Measurements from ENCODE around the gene UBE2C. TPM values are rescaled to one million over a fixed set of nuclear protein-coding genes. Genes with fewer than 3 reads are reported as not detected.

UBE2C gene
- total RNA-seq, 6 experiments from 2014 or later = 42.6 to 101 (median 91.3) TPM

- Mint-ChIP-seq H3K4me3 (no peak overlapping the region), H3K9me3 (no peaks in the 10 kb centered on the region), H3K36me3 (ENCODE audit: low read depth) (peaks cover 19% of the 10 kb centered on the region), H3K27me3 (ENCODE audit: insufficient read depth) (no peaks in the 10 kb centered on the region; the same call in 1 of the 2 replicates), H3K4me1 (ENCODE audit: low read depth) (no peaks in the 10 kb centered on the region; the same call in 1 of the 2 replicates), H3K27ac (no peak overlapping the region)
- TF ChIP-seq, protein P1, sequence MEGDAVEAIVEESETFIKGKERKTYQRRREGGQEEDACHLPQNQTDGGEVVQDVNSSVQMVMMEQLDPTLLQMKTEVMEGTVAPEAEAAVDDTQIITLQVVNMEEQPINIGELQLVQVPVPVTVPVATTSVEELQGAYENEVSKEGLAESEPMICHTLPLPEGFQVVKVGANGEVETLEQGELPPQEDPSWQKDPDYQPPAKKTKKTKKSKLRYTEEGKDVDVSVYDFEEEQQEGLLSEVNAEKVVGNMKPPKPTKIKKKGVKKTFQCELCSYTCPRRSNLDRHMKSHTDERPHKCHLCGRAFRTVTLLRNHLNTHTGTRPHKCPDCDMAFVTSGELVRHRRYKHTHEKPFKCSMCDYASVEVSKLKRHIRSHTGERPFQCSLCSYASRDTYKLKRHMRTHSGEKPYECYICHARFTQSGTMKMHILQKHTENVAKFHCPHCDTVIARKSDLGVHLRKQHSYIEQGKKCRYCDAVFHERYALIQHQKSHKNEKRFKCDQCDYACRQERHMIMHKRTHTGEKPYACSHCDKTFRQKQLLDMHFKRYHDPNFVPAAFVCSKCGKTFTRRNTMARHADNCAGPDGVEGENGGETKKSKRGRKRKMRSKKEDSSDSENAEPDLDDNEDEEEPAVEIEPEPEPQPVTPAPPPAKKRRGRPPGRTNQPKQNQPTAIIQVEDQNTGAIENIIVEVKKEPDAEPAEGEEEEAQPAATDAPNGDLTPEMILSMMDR (IDR thresholded peaks at IDR 0.05) = no peak
- DNase-seq = no peak
Observed at GRCh38 chr20:45801851-45802250, 10.6 kb upstream of the UBE2C start.

- H3K4me3 Mint-ChIP-seq = no peak overlapping the region
- H3K27me3 Mint-ChIP-seq (ENCODE audit: insufficient read depth) = no peaks in the 10 kb centered on the region; the same call in 1 of the 2 replicates
- H3K27ac Mint-ChIP-seq = no peak overlapping the region; the same call in 1 of the 2 replicates
- H3K36me3 Mint-ChIP-seq (ENCODE audit: low read depth) = peaks cover 47% of the 10 kb centered on the region
- no peaks in the 10 kb centered on the region for H3K9me3 Mint-ChIP-seq
- no peak for DNase-seq
- H3K4me1 Mint-ChIP-seq (ENCODE audit: low read depth) = peaks cover 30% of the 10 kb centered on the region
- TF ChIP-seq, protein P1 (IDR thresholded peaks at IDR 0.05) = no peak
Observed at GRCh38 chr20:45810191-45810970, 2.1 kb upstream of the UBE2C start.

DNA sequence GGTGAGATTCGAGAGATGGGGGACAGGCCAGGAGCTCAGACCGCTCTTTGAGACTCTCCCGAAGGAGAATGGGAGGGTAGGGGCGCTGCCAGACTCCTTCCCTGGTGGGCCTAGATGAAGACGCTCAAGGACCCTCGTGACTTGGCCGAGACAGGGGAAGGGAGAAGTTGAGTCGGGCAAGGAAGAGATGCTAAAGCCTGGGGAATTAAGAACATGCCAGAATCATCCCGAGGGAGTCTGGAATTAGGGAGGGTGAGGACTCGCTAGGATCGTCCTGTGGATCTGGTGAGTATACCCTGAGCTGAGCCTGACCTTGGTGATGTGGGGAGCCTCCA lies 529 bp downstream of the UBE2C start:
- no peak for DNase-seq
- Mint-ChIP-seq H3K4me1 (ENCODE audit: low read depth) (peaks cover 53% of the 10 kb centered on the region), H3K27ac (peak overlapping the region; percentile 82), H3K36me3 (ENCODE audit: low read depth) (peaks cover 52% of the 10 kb centered on the region), H3K27me3 (ENCODE audit: insufficient read depth) (no peaks in the 10 kb centered on the region; the same call in 1 of the 2 replicates), H3K4me3 (peak overlapping the region; percentile 97), H3K9me3 (no peaks in the 10 kb centered on the region)
- TF ChIP-seq, protein P1 (IDR thresholded peaks at IDR 0.05) = no peak

DNA sequence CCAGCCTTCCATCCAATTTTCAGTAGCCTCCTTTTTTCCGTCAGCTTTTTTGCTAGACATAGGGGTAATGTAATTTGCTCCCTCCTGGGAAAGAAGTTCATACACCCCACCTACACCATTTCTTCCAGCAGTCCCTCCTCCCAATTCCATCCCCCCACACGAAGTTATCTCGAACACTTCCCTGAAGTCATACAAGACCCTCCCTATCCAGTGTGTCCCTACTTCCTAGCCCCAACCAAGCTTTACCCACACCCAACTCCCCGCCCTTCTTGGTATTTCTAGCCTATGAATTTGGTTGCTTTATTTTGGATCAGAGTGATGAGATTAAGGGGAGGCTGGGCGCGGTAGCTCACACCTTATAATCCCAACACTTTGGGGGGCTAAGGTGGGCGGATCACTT lies 1.0 kb downstream of the UBE2C start:
- Mint-ChIP-seq H3K36me3 (ENCODE audit: low read depth) (peaks cover 52% of the 10 kb centered on the region), H3K27ac (peak overlapping the region; percentile 82), H3K9me3 (no peaks in the 10 kb centered on the region), H3K4me3 (peak overlapping the region; percentile 97), H3K4me1 (ENCODE audit: low read depth) (peaks cover 58% of the 10 kb centered on the region), H3K27me3 (ENCODE audit: insufficient read depth) (no peaks in the 10 kb centered on the region; the same call in 1 of the 2 replicates)
- TF ChIP-seq, protein P1 (IDR thresholded peaks at IDR 0.05) = no peak
- no peak for DNase-seq

DNA sequence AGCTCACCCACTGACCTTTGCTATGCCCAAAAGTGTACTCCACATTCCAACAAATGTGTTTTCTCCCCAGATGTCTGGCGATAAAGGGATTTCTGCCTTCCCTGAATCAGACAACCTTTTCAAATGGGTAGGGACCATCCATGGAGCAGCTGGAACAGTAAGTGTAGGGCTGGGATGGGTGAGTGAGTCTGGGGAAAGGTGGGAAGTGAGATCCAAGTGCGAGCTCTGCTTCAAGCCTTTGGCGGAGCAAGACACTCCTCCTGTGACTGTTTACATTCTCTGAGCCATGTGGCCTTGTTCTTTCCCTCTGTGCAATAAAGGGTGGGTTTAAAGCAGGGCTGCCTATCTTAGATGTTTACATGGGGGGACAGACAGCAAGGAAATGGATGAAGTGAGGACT lies 1.9 kb downstream of the UBE2C start:
- no peak overlapping the region; the same call in 1 of the 2 replicates for H3K27ac Mint-ChIP-seq
- DNase-seq = no peak
- peak overlapping the region; percentile 59; the same call in 1 of the 2 replicates for H3K4me3 Mint-ChIP-seq
- no peaks in the 10 kb centered on the region for H3K9me3 Mint-ChIP-seq
- H3K36me3 Mint-ChIP-seq (ENCODE audit: low read depth) = peaks cover 49% of the 10 kb centered on the region
- TF ChIP-seq, protein P1 (IDR thresholded peaks at IDR 0.05) = no peak
- no peaks in the 10 kb centered on the region; the same call in 1 of the 2 replicates for H3K27me3 Mint-ChIP-seq (ENCODE audit: insufficient read depth)
- H3K4me1 Mint-ChIP-seq (ENCODE audit: low read depth) = peaks cover 58% of the 10 kb centered on the region

Data from HFFc6 (cell line).